GM19463 (cell line): ENCODE measurements around the gene LHFPL2.
A peak's percentile ranks its signal among the peaks of the same experiment; 100 is the strongest.
"Not testable (repeated sequence)": the region's sequence is repeated elsewhere in the genome, so short reads cannot be mapped to it uniquely, and the experiment has no call there.

Experiments
- ATAC-seq: cut with Tn5 transposase; IDR thresholded peaks from one replicate; pipeline ENCODE4 v1.9.1; 2021; ENCODE audit warnings: mild to moderate bottlenecking, moderate library complexity; ENCODE audit not compliant: unreplicated experiment

The LHFPL2 gene

GRCh38 chr5:78648359-78649210 is at the start of gene LHFPL2:
LHFPL2 (minus strand) TSS chr5:78648772; CDS start chr5:78510213, 138,559 bp downstream.
- ATAC-seq, result peak; percentile 59

- no peak for ATAC-seq
Measured at GRCh38 chr5:78696637-78697036, 48.1 kb upstream of the LHFPL2 start.

- not testable (repeated sequence) for ATAC-seq
Measured at GRCh38 chr5:78696052-78696451, 47.5 kb upstream of the LHFPL2 start.

DNA sequence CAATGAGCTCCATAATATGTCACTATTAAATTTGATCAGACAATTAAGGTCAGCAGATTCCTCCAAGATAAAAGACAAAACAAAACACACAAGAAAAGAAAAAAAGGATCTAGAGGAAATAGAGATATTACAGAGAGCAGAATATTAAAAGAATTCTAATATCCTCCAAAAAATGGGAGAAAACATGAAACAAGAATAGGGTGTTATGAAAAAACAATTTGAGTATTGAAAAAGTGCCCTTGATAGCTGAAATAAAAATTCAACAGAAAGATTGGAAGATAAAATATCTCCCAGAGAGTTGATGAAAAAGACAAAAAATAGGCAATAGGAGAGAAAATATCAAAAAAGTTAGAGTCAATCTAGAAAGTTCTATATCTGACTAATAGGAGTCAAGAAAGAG is 44.8 kb upstream of the LHFPL2 start:
- ATAC-seq, result no peak

GRCh38 chr5:78691084-78691960 is 42.8 kb upstream of the LHFPL2 start:
- ATAC-seq, result no peak

GRCh38 chr5:78690253-78690972 is 41.8 kb upstream of the LHFPL2 start:
- no peak for ATAC-seq

DNA sequence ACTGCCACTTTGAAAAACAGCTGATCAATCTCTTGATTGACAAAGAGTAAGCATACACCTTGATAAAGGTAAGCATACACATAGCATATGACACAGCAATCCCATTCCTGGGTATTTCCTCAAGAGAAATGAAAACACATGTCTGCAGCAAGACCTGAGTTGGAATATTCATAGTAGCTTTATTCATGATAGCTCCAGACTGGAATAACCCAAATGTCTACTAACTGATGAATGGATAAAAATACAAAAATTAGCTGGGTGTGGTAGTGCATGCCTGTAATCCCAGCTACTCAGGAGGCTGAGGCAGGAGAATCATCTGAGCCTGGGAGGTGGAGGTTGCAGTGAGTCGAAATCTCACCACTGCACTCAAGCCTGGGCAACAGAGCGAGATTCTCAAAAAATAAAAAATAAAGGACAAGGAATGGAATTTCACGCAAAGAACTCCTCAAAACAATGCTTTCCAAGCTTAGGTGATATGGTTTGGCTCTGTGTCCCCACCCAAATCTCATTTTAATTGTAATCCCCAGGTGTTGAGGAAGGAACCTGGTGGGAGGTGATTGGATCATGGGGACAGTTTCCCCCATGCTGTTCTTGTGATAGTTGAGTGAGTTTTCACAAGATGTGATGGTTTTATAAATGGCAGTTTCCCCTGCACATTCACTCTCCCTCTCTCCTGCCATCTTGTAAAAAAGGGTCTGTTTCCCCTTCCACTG is 41.1 kb upstream of the LHFPL2 start:
- no peak for ATAC-seq

DNA sequence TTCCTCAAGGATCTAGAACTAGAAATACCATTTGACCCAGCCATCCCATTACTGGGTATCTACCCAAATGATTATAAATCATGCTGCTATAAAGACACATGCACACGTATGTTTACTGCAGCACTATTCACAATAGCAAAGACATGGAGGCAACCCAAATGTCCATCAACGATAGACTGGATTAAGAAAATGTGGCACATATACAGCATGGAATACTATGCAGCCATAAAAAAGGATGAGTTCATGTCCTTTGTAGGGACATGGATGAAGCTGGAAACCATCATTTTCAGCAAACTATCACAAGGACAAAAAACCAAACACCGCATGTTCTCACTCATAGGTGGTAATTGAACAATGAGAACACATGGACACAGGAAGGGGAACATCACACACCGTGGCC is 38.9 kb upstream of the LHFPL2 start:
- ATAC-seq, result not testable (repeated sequence)

GRCh38 chr5:78683905-78684304 is 35.3 kb upstream of the LHFPL2 start:
- ATAC-seq, result not testable (repeated sequence)

DNA sequence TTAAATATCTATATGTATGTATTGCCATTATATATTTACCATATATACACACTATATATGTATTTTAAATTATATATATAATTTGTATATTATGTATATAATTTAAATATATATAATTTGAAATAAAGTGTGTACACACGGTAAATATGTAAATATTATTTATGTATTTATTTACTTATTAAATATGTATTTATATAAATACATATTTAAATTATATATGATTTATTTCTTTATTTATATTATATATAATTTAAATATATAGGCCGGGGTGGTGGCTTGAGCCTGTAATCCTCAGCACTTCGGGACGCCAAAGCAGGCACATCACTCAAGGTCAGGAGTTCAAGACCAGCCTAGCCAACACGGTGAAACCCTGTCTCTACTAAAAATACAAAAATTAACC is 31.3 kb upstream of the LHFPL2 start:
- ATAC-seq, result no peak

DNA sequence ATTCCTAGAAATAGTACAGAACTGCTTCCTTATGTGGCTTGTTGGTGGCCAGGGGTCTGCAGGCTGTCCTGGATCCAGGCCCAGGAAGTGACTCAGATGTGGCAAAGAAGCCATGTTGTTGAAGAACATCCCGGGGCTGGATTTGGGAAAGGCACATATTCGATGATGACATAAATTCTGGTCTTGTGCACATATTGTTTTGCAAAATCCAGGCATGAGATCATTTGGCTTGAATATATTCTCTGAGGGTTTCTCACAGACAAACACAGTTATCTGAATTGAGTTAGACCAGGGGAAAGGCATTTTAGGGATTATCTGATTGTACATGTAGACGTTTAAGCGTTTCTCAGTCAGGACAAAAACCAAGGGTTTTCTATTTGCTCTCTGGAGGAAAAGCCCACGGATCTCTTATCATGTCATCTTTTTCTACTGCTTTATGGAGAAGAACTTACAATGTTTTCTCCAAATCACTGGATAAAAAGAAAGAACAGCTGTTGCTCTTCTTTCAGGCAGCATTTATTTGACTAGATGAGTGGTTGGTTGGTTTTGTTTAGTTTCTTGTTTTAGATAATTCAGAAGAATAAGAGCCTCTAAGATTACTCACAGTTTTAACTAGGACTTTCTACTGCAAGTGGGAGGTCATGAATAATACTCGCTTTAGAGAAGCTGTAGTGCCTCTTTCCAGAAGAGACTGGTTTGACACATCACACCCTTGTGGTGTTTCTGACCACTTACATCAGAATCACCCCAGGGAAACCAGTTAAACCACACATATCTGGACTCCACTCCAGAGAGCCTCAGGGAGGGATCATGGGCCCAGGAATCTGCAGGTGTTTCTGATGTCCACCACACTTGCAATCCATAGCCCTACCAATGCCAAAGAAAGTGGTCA is 29.5 kb upstream of the LHFPL2 start:
- peak; percentile 85 for ATAC-seq

DNA sequence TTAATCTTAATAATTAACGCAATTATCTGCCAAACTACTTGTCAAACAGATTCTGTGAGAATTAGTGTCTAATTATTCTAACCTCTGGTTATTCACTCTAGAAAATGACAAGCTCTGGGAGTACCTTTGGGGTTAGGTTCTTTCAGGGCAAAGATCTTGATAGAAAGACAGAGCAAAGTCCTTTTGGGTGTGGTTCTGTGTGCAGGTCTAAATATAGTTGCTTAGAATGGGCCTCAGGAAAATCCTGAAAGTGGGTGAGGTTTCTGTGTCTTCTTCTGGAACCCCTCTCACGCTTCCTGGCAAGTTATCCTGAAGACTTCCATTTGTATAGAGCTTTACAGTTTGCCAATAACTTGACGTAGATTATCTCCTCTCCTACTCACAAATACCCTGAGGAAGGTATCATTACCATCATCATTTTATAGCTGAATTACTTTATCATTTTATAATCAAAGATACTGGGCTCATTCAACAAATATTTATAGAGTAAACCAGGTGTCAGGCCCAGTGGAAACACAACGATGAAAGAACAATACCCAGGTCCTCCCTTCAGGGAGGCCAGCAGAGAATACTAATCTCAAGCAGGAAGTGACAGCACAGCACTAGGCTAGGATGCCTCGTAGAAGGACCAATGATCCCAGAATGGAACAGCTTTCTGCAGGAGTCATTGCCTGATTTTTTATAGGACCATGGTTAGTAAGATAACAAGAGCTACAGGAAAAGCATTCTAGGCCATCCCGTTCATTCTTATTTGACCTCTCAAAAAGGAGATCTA is 27.6 kb upstream of the LHFPL2 start:
- no peak for ATAC-seq

GRCh38 chr5:78673827-78674226 is 25.3 kb upstream of the LHFPL2 start:
- not testable (repeated sequence) for ATAC-seq

GRCh38 chr5:78672154-78672553 is 23.6 kb upstream of the LHFPL2 start:
- no peak for ATAC-seq

DNA sequence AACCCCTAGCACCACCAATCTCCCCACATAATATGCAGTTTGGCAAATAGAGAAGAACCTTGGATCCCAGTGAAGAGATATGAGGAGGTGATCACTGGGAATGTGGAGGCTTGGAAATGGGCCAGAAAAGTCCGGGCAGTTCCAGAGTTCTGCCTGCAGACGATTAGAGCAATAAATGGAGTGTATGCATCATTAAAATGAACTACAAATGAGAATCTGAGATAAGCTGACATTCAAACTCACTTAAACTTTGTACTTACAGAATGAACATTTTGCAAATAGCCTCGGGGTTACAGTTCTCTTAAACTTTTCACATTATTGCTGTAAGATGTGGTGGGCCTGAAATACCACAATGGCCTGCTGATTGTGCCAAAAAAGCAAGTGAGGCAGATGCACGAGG is 23.0 kb upstream of the LHFPL2 start:
- ATAC-seq, result no peak

- ATAC-seq, result no peak
Measured at GRCh38 chr5:78670701-78671269, 22.2 kb upstream of the LHFPL2 start.

DNA sequence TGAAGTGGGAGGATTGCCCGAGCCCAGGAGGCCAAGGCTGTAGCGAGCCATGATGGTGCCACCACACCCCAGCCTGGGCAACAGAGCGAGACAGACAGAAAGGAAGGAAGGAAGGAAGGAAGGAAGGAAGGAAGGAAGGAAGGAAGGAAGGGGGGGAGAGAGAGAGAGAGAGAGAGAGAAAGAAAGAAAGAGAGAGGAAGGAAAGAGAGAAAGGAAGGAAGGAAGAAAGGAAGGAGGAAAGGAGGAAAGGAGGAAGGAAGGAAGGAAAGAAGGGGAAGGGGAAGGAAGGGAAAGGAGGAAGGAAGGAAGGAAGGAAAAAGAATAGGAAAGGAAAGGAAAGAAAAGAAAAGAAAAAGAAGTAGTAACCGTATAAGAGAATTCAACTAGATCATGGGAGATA is 20.8 kb upstream of the LHFPL2 start:
- no peak for ATAC-seq

GRCh38 chr5:78667461-78668103 is 19.0 kb upstream of the LHFPL2 start:
- ATAC-seq, result no peak
